SJSA1 (cell line): ENCODE results near the gene CNTN6. TPM values are rescaled to one million over a fixed set of nuclear protein-coding genes. Genes with fewer than 3 reads are reported as not detected.

Experiments used
- DNase-seq, 2 experiments: peaks; one replicate each; pipeline ENCODE4 v3.0.0-alpha.2; 2015 to 2020; ENCODE audit warnings: low spot score in 2 of 2, low read depth in 1 of 2
- H3K27ac ChIP-seq: fragments of 250-450 bp; sonication (Bioruptor Pico); 2 replicates; pipeline ENCODE4 v1.5.1; 2020; ENCODE audit warnings: mild to moderate bottlenecking, moderate library complexity
- H3K27me3 ChIP-seq: fragments of 250-450 bp; sonication (Bioruptor Pico); replicated peaks from 2 replicates; pipeline ENCODE4 v1.5.1; 2020; ENCODE audit warnings: mild to moderate bottlenecking, moderate library complexity
- H3K36me3 ChIP-seq: fragments of 250-450 bp; sonication (Bioruptor Pico); 2 replicates; pipeline ENCODE4 v1.5.1; 2020; ENCODE audit warnings: mild to moderate bottlenecking
- H3K4me1 ChIP-seq: fragments of 250-450 bp; sonication (Bioruptor Pico); replicated peaks from 2 replicates; pipeline ENCODE4 v1.6.1; 2021; ENCODE audit warnings: mild to moderate bottlenecking
- H3K4me3 ChIP-seq: fragments of 250-450 bp; sonication (Bioruptor Pico); 2 replicates; pipeline ENCODE4 v1.5.1; 2020; ENCODE audit warnings: mild to moderate bottlenecking
- H3K9me3 ChIP-seq: fragments of 250-450 bp; sonication (Bioruptor Pico); replicated peaks from 2 replicates; pipeline ENCODE4 v1.5.1; 2020; ENCODE audit warnings: mild to moderate bottlenecking
- total RNA-seq: library from RNA; depleted of rRNA; stranded (reverse); fragments of >200 nt; shearing (Covaris generic); gene quantifications from 2 replicates; pipeline ENCODE4 v1.2.3, GENCODE V29; 2014

The CNTN6 gene
- total RNA-seq, 1 experiment from 2014 or later, result not detected

GRCh38 chr3:1263121-1263520 lies 170.3 kb downstream of the CNTN6 start:
- no peak for DNase-seq
- no peaks in the 10 kb centered on the region for H3K27me3 ChIP-seq
- no peaks in the 10 kb centered on the region; the same call in 1 of the 2 replicates for H3K9me3 ChIP-seq
- no peaks in the 10 kb centered on the region for H3K4me1 ChIP-seq
- H3K36me3 ChIP-seq, result no peaks in the 10 kb centered on the region
- H3K4me3 ChIP-seq, result no peak overlapping the region
- no peak overlapping the region for H3K27ac ChIP-seq

DNA sequence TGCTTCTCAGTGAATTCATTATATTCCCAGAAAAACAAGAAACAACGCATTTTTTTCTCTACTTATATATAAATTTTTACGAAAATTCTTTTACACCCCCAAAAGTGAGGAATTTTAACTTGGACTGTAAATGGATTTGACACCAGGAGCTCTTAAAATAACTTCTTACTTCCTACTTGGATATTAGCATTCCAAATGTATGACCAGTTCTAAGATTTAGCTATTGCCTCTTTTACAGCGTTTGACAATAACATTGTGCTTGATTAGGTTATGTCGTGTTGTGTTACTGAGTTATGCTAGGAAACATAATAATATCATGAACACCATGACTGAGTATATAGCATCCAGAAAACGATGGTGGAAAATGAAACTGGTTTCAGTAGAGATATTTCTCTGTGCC lies 177.0 kb downstream of the CNTN6 start:
- Histone ChIP-seq H3K36me3 (no peaks in the 10 kb centered on the region), H3K27ac (no peak overlapping the region), H3K4me3 (no peak overlapping the region), H3K27me3 (no peaks in the 10 kb centered on the region), H3K9me3 (no peaks in the 10 kb centered on the region; the same call in 1 of the 2 replicates), H3K4me1 (no peaks in the 10 kb centered on the region)
- DNase-seq, result no peak

GRCh38 chr3:1272546-1273265 lies 179.9 kb downstream of the CNTN6 start:
- Histone ChIP-seq H3K27ac (no peak overlapping the region), H3K36me3 (no peaks in the 10 kb centered on the region), H3K9me3 (no peaks in the 10 kb centered on the region; the same call in 1 of the 2 replicates), H3K4me3 (no peak overlapping the region), H3K4me1 (no peaks in the 10 kb centered on the region), H3K27me3 (no peaks in the 10 kb centered on the region)
- DNase-seq, result no peak

DNA sequence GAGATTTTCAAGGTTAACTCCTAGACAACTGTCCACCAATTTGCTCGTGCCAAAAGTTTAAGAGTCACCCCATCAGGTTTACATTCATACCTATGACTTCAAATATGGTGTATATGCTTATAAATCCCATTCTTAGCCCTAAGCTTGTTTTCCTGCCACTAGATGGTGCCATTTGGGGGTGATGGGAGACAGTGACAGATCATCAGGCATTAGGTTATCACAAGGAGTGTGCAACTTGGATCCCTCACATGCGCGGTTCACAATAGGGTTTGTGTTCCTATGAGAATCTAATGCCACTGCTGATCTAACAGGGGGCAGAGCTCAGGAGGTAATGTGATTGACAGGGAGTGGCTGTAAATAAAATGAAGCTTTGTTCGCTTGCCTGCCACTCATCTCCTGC lies 182.7 kb downstream of the CNTN6 start:
- Histone ChIP-seq H3K4me3 (no peak overlapping the region), H3K27ac (no peak overlapping the region), H3K27me3 (no peaks in the 10 kb centered on the region), H3K4me1 (no peaks in the 10 kb centered on the region), H3K36me3 (no peaks in the 10 kb centered on the region), H3K9me3 (no peaks in the 10 kb centered on the region; the same call in 1 of the 2 replicates)
- no peak for DNase-seq

GRCh38 chr3:1287815-1288214 lies 195.0 kb downstream of the CNTN6 start:
- Histone ChIP-seq H3K4me3 (no peak overlapping the region), H3K27ac (no peak overlapping the region), H3K27me3 (no peaks in the 10 kb centered on the region), H3K9me3 (no peaks in the 10 kb centered on the region), H3K36me3 (no peaks in the 10 kb centered on the region), H3K4me1 (no peaks in the 10 kb centered on the region)
- no peak for DNase-seq

GRCh38 chr3:1288805-1289494 lies 196.1 kb downstream of the CNTN6 start:
- no peaks in the 10 kb centered on the region for H3K27me3 ChIP-seq
- H3K4me3 ChIP-seq, result no peak overlapping the region
- H3K36me3 ChIP-seq, result no peaks in the 10 kb centered on the region
- no peaks in the 10 kb centered on the region for H3K9me3 ChIP-seq
- no peak overlapping the region for H3K27ac ChIP-seq
- no peak for DNase-seq
- no peaks in the 10 kb centered on the region for H3K4me1 ChIP-seq

- no peaks in the 10 kb centered on the region for H3K27me3 ChIP-seq
- no peak for DNase-seq
- no peaks in the 10 kb centered on the region for H3K9me3 ChIP-seq
These were observed 199.8 kb downstream of the CNTN6 start for GRCh38 chr3:1292571-1293071.

GRCh38 chr3:1294586-1294985 lies 201.8 kb downstream of the CNTN6 start:
- Histone ChIP-seq H3K9me3 (no peaks in the 10 kb centered on the region), H3K27me3 (no peaks in the 10 kb centered on the region), H3K36me3 (no peaks in the 10 kb centered on the region), H3K4me1 (no peaks in the 10 kb centered on the region), H3K4me3 (no peak overlapping the region), H3K27ac (no peak overlapping the region)
- DNase-seq, result no peak

More at GRCh38 chr3:1292571-1293071, 199.8 kb downstream of the CNTN6 start:
- Histone ChIP-seq H3K36me3 (no peaks in the 10 kb centered on the region), H3K4me1 (no peaks in the 10 kb centered on the region), H3K4me3 (no peak overlapping the region), H3K27ac (no peak overlapping the region)

- Histone ChIP-seq H3K4me1 (no peaks in the 10 kb centered on the region), H3K27ac (no peak overlapping the region), H3K4me3 (no peak overlapping the region), H3K27me3 (no peaks in the 10 kb centered on the region), H3K36me3 (no peaks in the 10 kb centered on the region), H3K9me3 (no peaks in the 10 kb centered on the region)
- DNase-seq, result no peak
These were observed 225.6 kb downstream of the CNTN6 start for GRCh38 chr3:1318296-1319005.

GRCh38 chr3:1326546-1326945 lies 233.7 kb downstream of the CNTN6 start:
- Histone ChIP-seq H3K4me3 (no peak overlapping the region), H3K4me1 (no peaks in the 10 kb centered on the region), H3K9me3 (no peaks in the 10 kb centered on the region; the same call in 1 of the 2 replicates), H3K36me3 (no peaks in the 10 kb centered on the region), H3K27me3 (no peaks in the 10 kb centered on the region), H3K27ac (no peak overlapping the region)
- DNase-seq, result no peak

GRCh38 chr3:1330107-1330506 lies 237.3 kb downstream of the CNTN6 start:
- no peaks in the 10 kb centered on the region for H3K36me3 ChIP-seq
- no peak overlapping the region for H3K27ac ChIP-seq
- DNase-seq, result no peak
- H3K27me3 ChIP-seq, result no peaks in the 10 kb centered on the region
- H3K9me3 ChIP-seq, result no peaks in the 10 kb centered on the region; the same call in 1 of the 2 replicates
- no peaks in the 10 kb centered on the region for H3K4me1 ChIP-seq
- no peak overlapping the region for H3K4me3 ChIP-seq

GRCh38 chr3:1346386-1346785 lies 253.6 kb downstream of the CNTN6 start:
- no peak overlapping the region for H3K4me3 ChIP-seq
- DNase-seq, result no peak
- no peaks in the 10 kb centered on the region for H3K27me3 ChIP-seq
- H3K4me1 ChIP-seq, result no peaks in the 10 kb centered on the region
- no peak overlapping the region for H3K27ac ChIP-seq
- H3K36me3 ChIP-seq, result no peaks in the 10 kb centered on the region
- no peaks in the 10 kb centered on the region for H3K9me3 ChIP-seq

- no peak overlapping the region for H3K27ac ChIP-seq
- no peaks in the 10 kb centered on the region for H3K36me3 ChIP-seq
- no peaks in the 10 kb centered on the region for H3K27me3 ChIP-seq
- no peaks in the 10 kb centered on the region for H3K4me1 ChIP-seq
- H3K4me3 ChIP-seq, result no peak overlapping the region
- H3K9me3 ChIP-seq, result no peaks in the 10 kb centered on the region
- DNase-seq, result no peak
These were observed 255.7 kb downstream of the CNTN6 start for GRCh38 chr3:1348547-1348946.

DNA sequence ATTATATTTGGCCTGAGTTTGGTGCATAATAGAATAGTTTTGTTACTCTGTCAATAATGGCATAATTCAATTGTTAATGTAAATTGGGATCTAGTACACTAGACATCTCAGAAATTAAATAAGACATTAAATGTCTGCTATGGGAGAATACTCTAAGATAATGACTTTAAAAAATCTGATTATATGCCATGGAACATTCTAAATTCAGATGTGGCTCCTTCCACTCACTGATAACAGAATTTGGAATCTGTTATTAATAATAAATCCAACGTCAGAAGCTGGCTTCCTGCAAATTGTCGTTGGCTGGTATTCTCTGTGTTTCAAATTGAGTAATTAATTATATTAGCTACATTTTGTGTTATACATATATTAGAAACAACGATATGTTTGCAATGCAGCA lies 258.1 kb downstream of the CNTN6 start:
- DNase-seq, result no peak
- no peaks in the 10 kb centered on the region for H3K9me3 ChIP-seq
- H3K4me1 ChIP-seq, result no peaks in the 10 kb centered on the region
- no peak overlapping the region for H3K27ac ChIP-seq
- H3K4me3 ChIP-seq, result no peak overlapping the region
- H3K27me3 ChIP-seq, result no peaks in the 10 kb centered on the region
- H3K36me3 ChIP-seq, result no peaks in the 10 kb centered on the region
